Measurements from ENCODE around the gene NDUFV2.

NDUFV2 gene

DNA sequence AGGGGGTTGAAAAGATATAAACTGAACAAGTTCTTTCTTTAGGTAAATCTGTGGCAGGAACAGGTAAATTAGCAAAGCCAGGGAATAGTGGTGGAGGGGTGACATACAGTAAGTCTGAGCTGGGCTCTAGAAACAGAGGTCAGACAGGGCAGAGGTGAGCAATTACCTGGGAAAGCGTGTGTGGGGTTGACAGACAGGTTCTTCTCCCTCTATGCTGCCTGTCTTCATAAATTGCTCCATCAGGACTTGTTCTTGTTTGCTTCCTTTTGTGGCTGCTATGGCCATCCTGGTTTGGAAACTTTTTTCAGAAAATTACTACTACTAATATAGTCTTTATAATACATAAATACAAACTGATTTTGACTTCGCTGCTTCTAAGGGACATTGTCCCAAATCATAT, 30.7 kb downstream of the NDUFV2 start:
- Mint-ChIP-seq H3K36me3 (ENCODE audit: low read depth) (peaks cover 41% of the 10 kb centered on the region), H3K27ac (peak overlapping the region; percentile 58), H3K27me3 (ENCODE audit: low read depth, poor library complexity) (peaks cover 2% of the 10 kb centered on the region), H3K9me3 (no peaks in the 10 kb centered on the region), H3K4me1 (peaks cover 18% of the 10 kb centered on the region), H3K4me3 (no peak overlapping the region)
- no peak for DNase-seq
- TF ChIP-seq, protein P1, sequence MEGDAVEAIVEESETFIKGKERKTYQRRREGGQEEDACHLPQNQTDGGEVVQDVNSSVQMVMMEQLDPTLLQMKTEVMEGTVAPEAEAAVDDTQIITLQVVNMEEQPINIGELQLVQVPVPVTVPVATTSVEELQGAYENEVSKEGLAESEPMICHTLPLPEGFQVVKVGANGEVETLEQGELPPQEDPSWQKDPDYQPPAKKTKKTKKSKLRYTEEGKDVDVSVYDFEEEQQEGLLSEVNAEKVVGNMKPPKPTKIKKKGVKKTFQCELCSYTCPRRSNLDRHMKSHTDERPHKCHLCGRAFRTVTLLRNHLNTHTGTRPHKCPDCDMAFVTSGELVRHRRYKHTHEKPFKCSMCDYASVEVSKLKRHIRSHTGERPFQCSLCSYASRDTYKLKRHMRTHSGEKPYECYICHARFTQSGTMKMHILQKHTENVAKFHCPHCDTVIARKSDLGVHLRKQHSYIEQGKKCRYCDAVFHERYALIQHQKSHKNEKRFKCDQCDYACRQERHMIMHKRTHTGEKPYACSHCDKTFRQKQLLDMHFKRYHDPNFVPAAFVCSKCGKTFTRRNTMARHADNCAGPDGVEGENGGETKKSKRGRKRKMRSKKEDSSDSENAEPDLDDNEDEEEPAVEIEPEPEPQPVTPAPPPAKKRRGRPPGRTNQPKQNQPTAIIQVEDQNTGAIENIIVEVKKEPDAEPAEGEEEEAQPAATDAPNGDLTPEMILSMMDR (IDR thresholded peaks at IDR 0.05): no peak

DNA sequence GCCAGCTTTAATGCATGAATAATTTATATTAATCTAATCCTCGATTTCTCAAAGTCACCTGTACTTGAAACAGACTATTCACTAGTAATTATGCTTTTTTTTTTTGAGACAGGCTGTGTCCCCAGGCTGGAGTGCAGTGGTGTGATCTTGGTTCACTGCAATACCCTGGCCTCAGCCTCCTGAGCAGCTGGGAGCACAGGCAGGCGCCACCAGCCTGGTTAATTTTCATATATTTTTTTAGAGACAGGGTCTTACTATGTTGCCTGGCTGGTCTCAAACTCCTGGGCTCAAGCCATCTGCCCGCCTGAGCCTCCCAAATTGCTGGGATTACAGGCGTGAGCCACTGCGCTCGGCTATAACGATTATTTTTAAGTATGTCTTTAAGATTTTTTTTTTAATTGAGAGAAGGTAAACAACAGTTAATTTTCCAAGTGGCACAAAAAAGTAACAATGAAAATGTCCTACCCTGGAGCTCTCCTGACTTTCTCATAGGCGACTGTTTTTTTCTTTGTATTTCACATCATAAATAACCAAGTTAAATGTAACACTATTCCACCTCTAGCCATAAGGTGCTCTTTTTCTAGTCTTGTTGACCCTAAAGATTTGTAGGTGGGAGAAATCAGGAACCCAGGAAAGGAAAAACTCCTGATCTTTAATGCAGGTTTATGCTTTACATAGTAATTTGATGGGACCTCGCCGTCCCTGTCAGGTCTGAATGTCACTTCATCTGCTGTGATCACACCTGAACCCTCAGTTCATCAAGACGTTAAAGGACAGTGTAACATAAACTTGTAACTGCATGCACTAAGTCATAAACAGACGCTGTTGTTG, 32.8 kb downstream of the NDUFV2 start:
- Mint-ChIP-seq H3K27ac (peak overlapping the region; percentile 91), H3K36me3 (ENCODE audit: low read depth) (peaks cover 23% of the 10 kb centered on the region), H3K4me1 (peaks cover 39% of the 10 kb centered on the region), H3K9me3 (no peaks in the 10 kb centered on the region), H3K27me3 (ENCODE audit: low read depth, poor library complexity) (peaks cover 2% of the 10 kb centered on the region), H3K4me3 (peak overlapping the region; percentile 98)
- TF ChIP-seq, protein P1 (IDR thresholded peaks at IDR 0.05): no peak
- DNase-seq: no peak

DNA sequence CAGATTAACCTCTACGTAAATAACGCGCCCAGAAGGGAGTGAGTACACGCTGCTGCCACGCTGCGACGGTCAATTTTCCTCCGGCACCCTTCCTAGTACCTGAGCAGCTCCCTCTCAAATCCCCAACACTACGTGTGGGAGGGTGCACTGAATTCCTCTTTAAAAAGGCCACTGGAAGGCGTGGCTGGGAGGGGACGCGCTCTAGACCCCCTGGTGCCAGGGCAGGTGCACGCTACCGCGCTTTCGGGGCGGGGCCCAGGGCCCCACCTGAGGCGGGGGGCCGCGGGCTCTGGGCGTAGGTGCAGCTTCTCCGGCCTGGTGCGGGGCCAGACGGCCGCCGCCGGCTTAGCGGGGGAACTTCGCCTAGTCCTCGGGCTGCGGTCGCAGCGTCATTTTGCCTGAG, 33.4 kb downstream of the NDUFV2 start:
- Mint-ChIP-seq H3K36me3 (ENCODE audit: low read depth) (peaks cover 23% of the 10 kb centered on the region), H3K27me3 (ENCODE audit: low read depth, poor library complexity) (peaks cover 2% of the 10 kb centered on the region)

DNA sequence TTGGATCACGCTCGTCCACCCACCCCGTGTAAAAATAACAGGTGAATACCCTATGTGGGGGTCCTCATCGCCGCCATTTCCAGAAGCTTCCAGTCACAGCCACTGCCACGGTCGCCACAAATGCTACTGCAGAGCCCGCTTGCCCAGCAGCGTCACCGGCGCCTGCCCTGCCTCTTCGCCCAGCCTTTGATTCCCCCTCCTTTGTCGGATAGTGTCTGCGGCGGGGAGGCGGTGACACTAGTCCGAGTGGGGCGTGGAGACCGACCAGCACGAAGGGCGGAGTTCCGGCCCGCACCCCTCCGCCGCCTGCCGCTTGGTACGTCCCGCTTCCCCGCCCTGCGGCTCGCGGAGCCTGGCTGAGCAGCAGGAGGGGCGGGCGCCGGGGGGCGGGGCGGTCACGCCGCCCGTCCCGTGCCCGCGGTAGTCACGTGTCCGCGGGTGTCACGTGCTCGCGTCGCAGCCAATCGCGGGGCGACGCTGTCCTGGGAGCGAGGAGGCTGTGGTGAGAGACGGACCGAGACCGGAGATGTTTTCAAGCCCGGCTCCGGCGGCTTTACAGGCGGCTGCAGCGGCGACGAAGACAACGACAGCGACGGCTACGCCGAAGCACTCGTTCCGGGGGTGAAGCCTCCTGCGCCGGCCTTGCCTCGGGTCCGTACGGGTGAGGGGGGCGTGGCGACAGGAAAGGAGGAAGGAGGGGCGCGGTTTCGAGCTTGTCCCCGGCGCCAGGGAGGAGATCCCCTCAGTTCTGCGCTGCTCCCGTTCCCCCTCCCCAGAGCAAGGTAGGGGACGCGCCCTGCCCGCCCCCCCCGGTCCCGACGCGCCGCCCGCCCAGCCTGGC, 34.0 kb downstream of the NDUFV2 start, which contains the start of gene ANKRD12:
Gene ANKRD12 (plus strand): TSS at position 467 of the 841 bp plus-strand sequence. CDS start 45,652 bp downstream, outside the sequence.
- Mint-ChIP-seq H3K4me1 (peaks cover 40% of the 10 kb centered on the region), H3K9me3 (no peaks in the 10 kb centered on the region), H3K36me3 (ENCODE audit: low read depth) (peaks cover 21% of the 10 kb centered on the region), H3K27ac (peak within 1 kb of the TSS; percentile 99), H3K27me3 (ENCODE audit: low read depth, poor library complexity) (peaks cover 2% of the 10 kb centered on the region), H3K4me3 (peak within 1 kb of the TSS; percentile 98)
- TF ChIP-seq, protein P1 (IDR thresholded peaks at IDR 0.05): no peak
- peak; percentile 97 for DNase-seq

More for the DNA sequence above, 33.4 kb downstream of the NDUFV2 start:
- Mint-ChIP-seq H3K4me3 (peak overlapping the region; percentile 98), H3K27ac (peak overlapping the region; percentile 99), H3K4me1 (peaks cover 40% of the 10 kb centered on the region), H3K9me3 (no peaks in the 10 kb centered on the region)
- TF ChIP-seq, protein P1 (IDR thresholded peaks at IDR 0.05): no peak
- DNase-seq: no peak

DNA sequence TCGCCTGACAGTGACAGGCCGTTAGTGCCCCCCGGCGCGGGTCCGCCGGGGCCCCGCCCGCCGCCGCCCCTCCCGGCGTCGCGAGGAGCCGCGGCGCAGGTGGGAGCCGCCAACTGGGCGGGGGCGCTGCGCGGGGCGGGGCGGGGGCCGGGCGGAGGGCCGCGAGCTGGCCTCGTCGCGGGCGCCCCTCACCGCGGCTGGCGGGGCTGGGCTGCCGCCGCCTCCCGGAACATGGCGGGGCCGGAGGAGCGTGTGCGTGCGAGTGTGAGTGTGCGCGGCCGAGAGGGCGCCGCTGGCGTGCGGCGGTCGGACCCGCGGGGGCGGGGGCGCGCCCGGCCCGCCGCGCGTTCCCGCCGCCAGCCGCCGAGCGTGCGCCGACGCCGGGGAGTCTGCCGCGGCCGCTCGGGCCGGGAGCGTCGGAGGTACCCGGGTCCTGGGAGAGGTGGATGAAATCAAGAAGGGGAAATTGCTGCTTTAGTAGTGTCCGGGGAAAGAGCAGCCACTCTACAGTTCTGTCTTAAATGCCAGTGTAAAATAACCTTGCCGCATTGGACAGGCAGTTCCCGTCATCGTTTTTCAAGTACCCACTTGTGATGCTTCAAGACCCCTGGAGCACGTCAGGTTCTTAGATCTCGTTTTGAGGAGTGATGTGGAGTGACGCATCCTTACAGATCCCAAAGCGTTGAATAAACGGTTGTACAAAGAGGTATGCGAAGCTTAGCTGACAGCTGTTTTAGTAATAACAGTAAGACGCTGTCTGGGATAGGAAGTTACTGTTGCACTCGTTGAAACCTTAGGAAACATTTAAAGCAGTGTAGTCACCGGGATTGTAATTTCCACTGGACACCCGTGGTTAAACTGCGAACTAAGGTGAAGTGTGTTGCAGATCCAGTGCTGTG, 34.9 kb downstream of the NDUFV2 start:
- H3K27me3 Mint-ChIP-seq (ENCODE audit: low read depth, poor library complexity): peaks cover 2% of the 10 kb centered on the region
- peak overlapping the region; percentile 97 for H3K27ac Mint-ChIP-seq
- peaks cover 12% of the 10 kb centered on the region for H3K36me3 Mint-ChIP-seq (ENCODE audit: low read depth)
- peak; percentile 70 for DNase-seq
- no peaks in the 10 kb centered on the region for H3K9me3 Mint-ChIP-seq
- H3K4me1 Mint-ChIP-seq: peaks cover 40% of the 10 kb centered on the region
- TF ChIP-seq, protein P1 (IDR thresholded peaks at IDR 0.05): no peak
- peak overlapping the region; percentile 90 for H3K4me3 Mint-ChIP-seq

Measured in nephron progenitor cell (in vitro differentiated cells).